Stimulated activated CD4-positive, alpha-beta T cell treated with anti-CD3 and anti-CD28 coated beads, Interleukin-1b, Interleukin-23, amount 100 ng/mL, for 4 hours (primary cell): ENCODE results near the gene TAF11L5.
"Not testable (repeated sequence)": the region's sequence is repeated elsewhere in the genome, so short reads cannot be mapped to it uniquely, and the experiment has no call there.

ENCODE experiments used
- DNase-seq, 2 donors: peaks; one replicate each; pipeline ENCODE4 v3.0.0-alpha.2; 2020; ENCODE audit warnings: low read depth in 2 of 2

TAF11L5 gene

DNA sequence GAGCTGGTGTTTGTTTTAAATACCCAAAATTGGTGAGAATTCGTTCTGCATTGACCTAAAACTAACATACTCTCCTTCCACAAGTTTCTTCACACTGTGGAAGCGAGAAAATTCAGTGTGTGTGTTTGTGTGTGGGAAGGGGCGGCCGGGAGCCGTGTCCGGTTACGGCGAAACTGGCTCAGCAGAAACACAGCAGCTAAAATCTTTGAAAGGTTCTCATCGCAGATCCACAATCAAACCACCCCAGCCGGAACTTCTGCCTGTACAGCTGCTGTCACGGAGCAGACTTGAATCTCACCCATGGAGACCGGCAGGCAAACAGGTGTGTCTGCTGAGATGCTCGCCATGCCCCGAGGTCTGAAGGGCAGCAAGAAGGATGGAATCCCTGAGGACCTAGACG, at the start of gene TAF11L5:
Gene TAF11L5, plus strand, starts transcription at position 301 of the 400 bp plus-strand sequence.
- DNase-seq = not testable (repeated sequence)

DNA sequence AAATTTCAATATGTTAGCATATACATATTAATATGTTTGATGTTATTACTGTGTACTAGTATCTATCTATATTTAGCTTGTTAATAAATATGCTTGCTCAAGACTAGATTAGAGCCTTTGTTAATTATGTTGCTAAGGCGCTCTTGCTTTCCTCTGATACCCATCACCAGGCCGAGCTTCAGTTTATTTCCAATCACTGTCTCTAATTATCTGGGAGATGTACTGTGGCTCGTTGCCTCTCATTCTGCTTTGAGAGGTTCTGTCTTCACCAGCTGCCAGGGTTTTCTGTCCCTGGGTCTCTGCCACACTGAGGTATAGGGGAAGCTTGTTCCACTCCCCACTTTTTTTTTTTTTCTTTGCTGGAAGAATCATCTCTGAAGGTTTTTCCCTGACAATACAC, 48.0 kb upstream of the TAF11L5 start:
- DNase-seq = no peak

DNA sequence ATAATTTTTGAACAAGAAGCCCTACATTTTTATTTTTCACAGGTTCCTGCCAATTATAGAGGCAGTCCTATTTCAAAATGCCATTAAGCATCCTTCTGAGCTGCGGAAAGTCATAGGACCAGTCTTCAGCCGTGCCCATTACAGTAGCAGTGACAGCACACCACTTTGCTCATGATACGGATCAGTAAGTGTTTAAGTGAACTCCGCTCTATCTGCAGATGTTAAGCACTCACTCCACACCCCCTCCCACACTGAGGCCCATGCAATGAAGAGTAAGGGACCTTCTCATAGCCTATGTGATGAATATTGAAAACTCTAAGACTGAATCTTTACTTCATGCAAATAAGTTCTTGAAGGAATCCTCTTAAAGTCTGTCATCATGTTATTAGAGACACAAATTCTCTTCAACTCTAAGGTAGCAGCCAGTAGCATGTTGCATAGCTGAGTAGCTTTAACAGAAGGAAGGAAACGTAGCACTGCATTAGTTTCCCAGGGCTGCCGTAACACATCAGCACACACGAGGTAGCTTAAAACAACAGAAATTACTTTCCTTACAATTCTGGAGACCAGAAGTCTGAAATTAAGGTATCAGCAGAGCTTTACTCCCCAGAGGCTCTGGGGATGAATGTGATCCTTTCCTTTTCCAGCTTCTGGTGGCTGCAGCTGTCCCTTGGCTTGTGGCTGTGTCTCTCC, 47.3 kb upstream of the TAF11L5 start:
- DNase-seq = no peak

DNA sequence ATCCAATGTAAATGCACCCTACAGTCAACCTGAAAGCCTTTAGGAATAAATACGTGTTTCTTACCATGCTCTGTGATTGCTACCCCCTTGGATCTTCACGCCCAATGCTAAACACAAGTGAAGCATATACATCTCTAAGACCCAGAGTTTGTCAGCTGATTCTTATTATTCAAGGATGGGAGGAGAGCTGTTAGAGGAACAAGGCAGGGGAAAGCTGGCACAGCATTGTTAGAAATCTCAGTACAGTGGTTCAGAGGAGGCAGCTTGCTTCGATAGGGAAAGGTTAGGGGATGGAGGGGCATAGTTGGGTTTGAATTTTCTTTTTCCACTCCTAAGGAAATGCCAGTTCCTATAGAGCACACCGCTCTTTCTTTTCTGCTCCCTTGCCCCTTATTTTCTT, 43.7 kb upstream of the TAF11L5 start:
- no peak for DNase-seq

DNA sequence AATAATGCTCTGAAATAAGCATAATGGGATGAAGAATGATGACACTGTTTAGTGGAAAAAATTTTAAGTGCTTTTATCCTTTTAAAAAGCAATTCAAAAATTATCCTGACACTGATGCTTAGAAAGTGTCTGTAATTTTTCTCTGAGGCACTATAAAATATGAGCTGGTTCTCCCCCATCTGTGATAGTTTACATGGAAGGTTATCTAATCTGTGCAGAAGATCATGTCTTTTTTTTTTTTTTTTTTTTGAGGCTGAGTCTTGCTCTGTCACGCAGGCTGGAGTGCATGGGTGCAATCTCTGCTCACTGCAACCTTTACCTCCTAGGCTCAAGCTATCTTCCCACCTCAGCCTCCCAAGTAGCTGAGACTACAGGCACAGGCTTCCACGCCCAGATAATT, 42.2 kb upstream of the TAF11L5 start:
- DNase-seq = no peak

DNA sequence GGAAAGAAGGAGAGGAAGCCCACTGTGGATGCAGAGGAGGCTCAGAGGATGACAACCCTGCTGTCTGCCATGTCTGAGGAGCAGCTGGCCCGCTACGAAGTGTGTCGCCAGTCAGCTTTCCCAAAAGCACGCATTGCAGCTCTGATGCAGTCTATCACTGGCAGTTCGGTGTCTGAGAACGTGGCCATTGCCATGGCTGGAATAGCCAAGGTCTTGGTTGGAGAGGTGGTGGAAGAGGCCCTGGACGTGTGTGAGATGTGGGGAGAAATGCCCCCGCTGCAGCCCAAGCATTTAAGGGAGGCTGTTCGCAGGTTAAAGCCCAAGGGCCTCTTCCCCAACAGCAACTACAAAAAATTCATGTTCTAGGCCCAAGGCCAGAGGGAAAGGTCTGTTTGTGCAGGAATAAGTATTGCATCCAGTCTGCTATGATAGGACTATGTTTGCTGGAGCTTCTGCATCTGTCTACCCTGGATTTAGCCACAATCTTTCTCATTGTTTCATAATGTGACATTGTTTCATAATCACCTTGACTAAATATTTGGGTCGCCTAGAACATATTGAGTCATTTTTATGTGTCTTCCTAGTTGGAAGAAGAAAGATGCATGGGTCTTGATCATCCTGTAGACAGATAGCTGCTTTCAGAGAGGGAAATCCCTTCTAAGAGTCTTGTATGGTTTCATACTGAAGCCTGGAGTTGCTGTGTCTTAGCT, 38.4 kb upstream of the TAF11L5 start:
- not testable (repeated sequence) for DNase-seq

DNA sequence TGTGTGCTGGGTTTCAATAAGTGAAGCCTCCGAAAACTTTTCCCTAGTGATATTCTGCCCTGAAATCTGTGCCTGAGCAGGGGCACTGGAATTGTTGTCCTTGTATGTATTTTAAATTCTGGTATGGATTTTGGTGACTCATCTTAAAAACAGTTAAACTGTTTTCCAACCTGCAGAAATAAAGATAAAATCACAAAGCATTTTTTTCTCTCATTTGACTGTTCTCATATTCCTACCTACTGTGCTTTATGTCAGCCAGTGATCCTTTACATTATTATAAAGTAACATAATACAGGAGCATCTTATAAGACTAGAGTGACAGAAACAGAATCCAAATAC, 37.9 kb upstream of the TAF11L5 start:
- no peak for DNase-seq

DNA sequence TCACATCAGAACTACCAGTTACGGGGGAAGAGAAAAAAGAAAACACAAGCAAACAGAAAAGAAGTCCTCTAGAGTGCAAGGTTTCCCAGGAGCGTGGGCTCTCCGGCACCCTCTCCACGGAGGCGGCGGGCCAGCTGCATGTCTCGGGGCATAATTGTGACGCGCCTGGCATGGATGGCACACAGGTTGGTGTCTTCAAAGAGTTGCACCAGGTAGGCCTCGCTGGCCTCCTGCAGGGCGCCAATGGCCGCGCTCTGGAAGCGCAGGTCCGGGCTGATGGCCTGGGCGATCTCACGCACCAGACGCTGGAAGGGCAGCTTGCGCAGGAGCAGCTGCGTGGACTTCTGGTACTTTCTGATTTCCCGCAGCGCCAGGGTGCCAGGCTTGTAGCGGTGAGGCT, 33.8 kb upstream of the TAF11L5 start:
- not testable (repeated sequence) for DNase-seq

DNA sequence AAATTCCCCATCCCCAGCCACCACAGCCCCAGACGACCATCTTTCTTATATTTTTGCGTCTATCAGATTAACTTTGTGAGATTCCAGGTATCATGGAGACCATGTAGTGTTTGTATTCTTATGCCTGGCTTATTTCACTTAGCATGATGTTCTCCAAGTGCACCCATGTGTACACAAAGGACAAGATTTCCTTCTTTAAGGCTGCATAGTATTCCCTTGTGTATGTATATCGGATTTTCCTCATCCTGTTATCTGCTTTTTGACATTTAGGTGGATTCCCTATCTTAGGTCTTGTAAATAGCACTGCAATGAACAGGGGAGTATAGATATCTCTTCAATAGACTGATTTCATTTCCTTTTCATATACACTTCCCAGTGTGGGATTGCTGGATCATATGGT, 32.3 kb upstream of the TAF11L5 start:
- no peak for DNase-seq

DNA sequence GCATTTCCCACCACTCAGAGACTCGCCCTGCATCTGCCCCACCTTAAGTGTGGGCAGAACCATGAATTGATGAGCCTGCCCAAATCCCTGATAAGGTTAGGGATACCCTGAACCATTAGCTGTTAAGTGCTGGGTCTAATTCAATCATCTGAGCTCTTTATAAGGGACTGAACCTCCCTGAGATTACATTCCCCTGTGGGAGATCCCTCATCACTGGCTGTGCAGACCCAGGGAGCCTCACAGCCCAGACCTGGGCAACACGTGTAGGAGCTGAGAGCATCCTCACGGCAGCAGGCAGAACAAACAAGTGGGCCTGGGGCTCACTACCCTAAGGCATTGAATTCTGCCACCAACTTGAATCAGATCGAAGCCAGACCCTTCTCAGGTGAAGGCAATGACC, 27.6 kb upstream of the TAF11L5 start:
- no peak for DNase-seq

DNA sequence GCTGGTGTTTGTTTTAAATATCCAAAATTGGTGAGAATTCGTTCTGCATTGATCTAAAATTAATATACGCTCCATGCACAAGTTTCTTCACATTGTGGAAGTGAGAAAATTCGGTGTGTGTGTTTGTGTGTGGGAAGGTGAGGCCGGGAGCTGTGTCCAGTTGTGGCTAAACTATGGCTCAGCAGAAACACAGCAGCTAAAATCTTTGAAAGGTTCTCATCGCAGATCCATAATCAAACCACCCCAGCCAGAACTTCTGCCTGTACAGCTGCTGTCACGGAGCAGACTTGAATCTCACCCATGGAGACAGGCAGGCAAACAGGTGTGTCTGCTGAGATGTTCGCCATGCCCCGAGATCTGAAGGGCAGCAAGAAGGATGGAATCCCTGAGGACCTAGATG, 27.1 kb upstream of the TAF11L5 start, which contains the start of gene TAF11L2:
Gene TAF11L2, plus strand, starts transcription at position 301 of the 400 bp plus-strand sequence.
- not testable (repeated sequence) for DNase-seq

DNA sequence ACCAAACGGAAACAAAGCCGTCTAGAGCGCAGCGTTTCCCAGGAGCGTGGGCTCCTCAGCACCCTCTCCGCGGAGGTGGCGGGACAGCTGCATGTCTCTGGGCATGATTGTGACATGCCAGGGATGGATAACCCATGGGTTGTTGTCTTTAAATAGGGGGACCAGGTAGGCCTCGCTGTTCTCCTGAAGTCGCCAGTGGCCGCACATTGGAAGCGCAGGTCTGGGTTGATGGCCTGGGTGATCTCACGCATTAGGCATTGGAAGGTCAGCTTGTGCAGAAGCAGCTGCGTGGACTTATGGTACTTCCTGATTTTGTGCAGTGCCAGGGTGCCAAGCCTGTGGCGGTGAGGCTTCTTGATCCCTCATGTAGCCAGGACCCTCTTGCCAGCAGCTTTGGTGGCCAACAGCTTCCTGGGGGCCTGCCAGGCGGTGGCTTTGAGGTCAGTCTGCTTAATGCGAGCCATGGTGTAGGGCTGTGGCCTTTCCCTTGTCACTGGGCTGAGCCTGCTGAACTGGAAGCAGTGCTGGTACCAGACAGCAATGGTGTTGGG, 13.2 kb upstream of the TAF11L5 start:
- no peak for DNase-seq

DNA sequence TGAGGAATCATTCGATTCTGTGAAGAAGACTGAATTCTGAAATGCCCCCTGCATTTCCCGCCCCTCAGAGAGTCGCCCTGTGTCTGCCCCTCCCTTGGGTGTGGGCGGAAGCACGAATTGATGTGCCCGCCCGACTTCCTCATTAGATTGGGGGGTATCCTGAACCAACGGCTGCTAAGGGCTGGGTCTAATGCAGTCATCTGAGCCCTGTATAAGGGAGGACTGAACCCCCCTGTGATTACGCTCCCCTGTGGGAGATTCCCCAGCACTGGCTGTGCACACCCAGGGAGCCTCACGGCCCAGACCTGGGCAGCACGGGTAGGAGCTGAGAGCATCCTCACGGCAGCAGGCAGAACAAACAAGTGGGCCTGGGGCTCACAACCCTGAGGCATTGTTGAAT, 7.5 kb upstream of the TAF11L5 start:
- DNase-seq = not testable (repeated sequence)

DNA sequence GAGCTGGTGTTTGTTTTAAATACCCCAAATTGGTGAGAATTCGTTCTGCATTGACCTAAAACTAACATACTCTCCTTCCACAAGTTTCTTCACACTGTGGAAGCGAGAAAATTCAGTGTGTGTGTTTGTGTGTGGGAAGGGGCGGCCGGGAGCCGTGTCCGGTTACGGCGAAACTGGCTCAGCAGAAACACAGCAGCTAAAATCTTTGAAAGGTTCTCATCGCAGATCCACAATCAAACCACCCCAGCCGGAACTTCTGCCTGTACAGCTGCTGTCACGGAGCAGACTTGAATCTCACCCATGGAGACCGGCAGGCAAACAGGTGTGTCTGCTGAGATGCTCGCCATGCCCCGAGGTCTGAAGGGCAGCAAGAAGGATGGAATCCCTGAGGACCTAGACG, 7.0 kb upstream of the TAF11L5 start, which contains the start of gene TAF11L3:
Gene TAF11L3, plus strand, starts transcription at position 301 of the 400 bp plus-strand sequence.
- DNase-seq = not testable (repeated sequence)

DNA sequence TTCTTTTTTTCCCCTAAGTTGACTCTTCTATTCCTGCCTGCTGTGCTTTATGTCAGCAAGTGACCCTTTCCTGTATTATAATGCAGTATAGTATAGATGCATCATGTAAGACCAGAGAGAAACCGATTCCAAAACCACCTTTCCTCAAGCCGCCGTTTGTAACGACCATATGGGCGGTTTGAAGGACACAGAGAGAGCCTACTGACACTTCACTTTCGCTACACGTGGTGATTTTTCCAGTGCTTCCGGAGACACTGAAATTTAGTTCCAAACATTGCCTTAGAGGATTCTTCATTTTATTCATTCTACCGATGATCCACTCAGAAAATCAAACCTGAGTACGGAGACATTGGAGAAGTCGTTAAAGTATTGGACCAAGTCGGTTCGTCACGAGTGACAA, 5.5 kb upstream of the TAF11L5 start:
- DNase-seq = not testable (repeated sequence)

DNA sequence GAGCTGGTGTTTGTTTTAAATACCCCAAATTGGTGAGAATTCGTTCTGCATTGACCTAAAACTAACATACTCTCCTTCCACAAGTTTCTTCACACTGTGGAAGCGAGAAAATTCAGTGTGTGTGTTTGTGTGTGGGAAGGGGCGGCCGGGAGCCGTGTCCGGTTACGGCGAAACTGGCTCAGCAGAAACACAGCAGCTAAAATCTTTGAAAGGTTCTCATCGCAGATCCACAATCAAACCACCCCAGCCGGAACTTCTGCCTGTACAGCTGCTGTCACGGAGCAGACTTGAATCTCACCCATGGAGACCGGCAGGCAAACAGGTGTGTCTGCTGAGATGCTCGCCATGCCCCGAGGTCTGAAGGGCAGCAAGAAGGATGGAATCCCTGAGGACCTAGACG, 3.5 kb upstream of the TAF11L5 start, which contains the start of gene TAF11L4:
Gene TAF11L4, plus strand, starts transcription at position 301 of the 400 bp plus-strand sequence.
- not testable (repeated sequence) for DNase-seq

DNA sequence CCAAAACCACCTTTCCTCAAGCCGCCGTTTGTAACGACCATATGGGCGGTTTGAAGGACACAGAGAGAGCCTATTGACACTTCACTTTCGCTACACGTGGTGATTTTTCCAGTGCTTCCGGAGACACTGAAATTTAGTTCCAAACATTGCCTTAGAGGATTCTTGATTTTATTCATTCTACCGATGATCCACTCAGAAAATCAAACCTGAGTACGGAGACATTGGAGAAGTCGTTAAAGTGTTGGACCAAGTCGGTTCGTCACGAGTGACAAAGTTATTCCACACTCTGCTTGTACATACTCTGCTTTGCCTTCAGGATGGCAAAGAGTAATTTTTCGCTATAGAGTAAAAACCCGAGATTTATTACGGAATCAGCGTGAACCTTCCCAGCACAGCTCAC, 1.5 kb downstream of the TAF11L5 start:
- DNase-seq = not testable (repeated sequence)

DNA sequence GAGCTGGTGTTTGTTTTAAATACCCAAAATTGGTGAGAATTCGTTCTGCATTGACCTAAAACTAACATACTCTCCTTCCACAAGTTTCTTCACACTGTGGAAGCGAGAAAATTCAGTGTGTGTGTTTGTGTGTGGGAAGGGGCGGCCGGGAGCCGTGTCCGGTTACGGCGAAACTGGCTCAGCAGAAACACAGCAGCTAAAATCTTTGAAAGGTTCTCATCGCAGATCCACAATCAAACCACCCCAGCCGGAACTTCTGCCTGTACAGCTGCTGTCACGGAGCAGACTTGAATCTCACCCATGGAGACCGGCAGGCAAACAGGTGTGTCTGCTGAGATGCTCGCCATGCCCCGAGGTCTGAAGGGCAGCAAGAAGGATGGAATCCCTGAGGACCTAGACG, 3.3 kb downstream of the TAF11L5 start, which contains the start of gene TAF11L6:
Gene TAF11L6, plus strand, starts transcription at position 301 of the 400 bp plus-strand sequence.
- DNase-seq = not testable (repeated sequence)
